H1 (cell line): ENCODE measurements around the gene CDC42SE2. TPM values are rescaled to one million over a fixed set of nuclear protein-coding genes. Genes with fewer than 3 reads are reported as not detected.

Source experiments
- CTCF ChIA-PET: fragments of 300-600 bp; sonication (Branson Sonifier 250); formaldehyde crosslinking; loops from one replicate; lab custom pipeline; 2021; ENCODE audit not compliant: partially characterized antibody; lab: Charles Lee
- POLR2A ChIA-PET: fragments of 300-600 bp; sonication (Branson Sonifier 250); formaldehyde crosslinking; loops from one replicate; lab custom pipeline; 2021; ENCODE audit warnings: inconsistent platforms; ENCODE audit not compliant: partially characterized antibody; lab: Charles Lee
- DNase-seq, 2 experiments: peaks; one replicate each; pipeline versions ENCODE4 v3.0.0 to v3.0.0-alpha.2; 2010 to 2022; ENCODE audit warnings: low spot score in 2 of 2, low read depth in 1 of 2, mixed read lengths in 1 of 2
- FAIRE-seq: peaks from 2 replicates; lab custom pipeline; 2011; peaks lifted over from hg19 to GRCh38; lab: Jason Lieb, UNC
- H2AFZ ChIP-seq: 2 replicates; pipeline ENCODE4 v1.8.1; 2012; ENCODE audit warnings: low read length, inconsistent platforms
- H2AK5ac ChIP-seq: 2 replicates; pipeline ENCODE4 v1.6.1; 2013; ENCODE audit warnings: low read depth, low read length
- H2BK120ac ChIP-seq: replicated peaks from 2 replicates; pipeline ENCODE3; 2013; ENCODE audit warnings: low read depth, low read length, inconsistent platforms
- H2BK12ac ChIP-seq: 2 replicates; pipeline ENCODE4 v1.6.1; 2013; ENCODE audit warnings: low read depth, low read length
- H2BK15ac ChIP-seq: 2 replicates; pipeline ENCODE4 v1.6.1; 2013; ENCODE audit warnings: low read length
- H2BK20ac ChIP-seq: 2 replicates; pipeline ENCODE4 v1.6.1; 2013; ENCODE audit warnings: low read length
- H2BK5ac ChIP-seq: 2 replicates; pipeline ENCODE4 v1.6.1; 2013; ENCODE audit warnings: low read depth, low read length
- H3K14ac ChIP-seq: 2 replicates; pipeline ENCODE4 v1.6.1; 2013; ENCODE audit warnings: inconsistent platforms; ENCODE audit not compliant: insufficient read length
- H3K18ac ChIP-seq: 2 replicates; pipeline ENCODE4 v1.6.1; 2013; ENCODE audit warnings: low read length; ENCODE audit errors: extremely low read depth
- H3K23ac ChIP-seq: 2 replicates; pipeline ENCODE4 v1.6.1; 2013; ENCODE audit warnings: inconsistent platforms; ENCODE audit not compliant: insufficient read length
- H3K23me2 ChIP-seq: 2 replicates; pipeline ENCODE4 v1.6.1; 2013; ENCODE audit warnings: low read depth, low read length
- H3K27ac ChIP-seq: 2 replicates; pipeline ENCODE4 v1.6.1; 2011; ENCODE audit warnings: low read depth, low read length, inconsistent platforms
- H3K27me3 ChIP-seq, 4 experiments: replicated peaks in 1 of 4; 1 replicate in 1 of 4; 2 replicates in 3 of 4; pipeline versions ENCODE4 v1.6.1 to v1.8.1; 2011 to 2013; ENCODE audit warnings: low read length in 3 of 4, mild to moderate bottlenecking in 3 of 4, inconsistent platforms in 2 of 4, mixed read lengths in 2 of 4, moderate library complexity in 1 of 4; ENCODE audit not compliant: control insufficient read depth in 3 of 4, insufficient read depth in 3 of 4; ENCODE audit errors: extremely low read depth in 1 of 4
- H3K36me3 ChIP-seq, 4 experiments: 2 replicates each; pipeline versions ENCODE4 v1.6.1 to v1.8.1; 2011 to 2013; ENCODE audit warnings: mild to moderate bottlenecking in 4 of 4, low read length in 3 of 4, moderate library complexity in 2 of 4, control low read depth in 1 of 4, inconsistent platforms in 1 of 4; ENCODE audit not compliant: insufficient read depth in 4 of 4, control insufficient read depth in 2 of 4
- H3K4ac ChIP-seq: replicated peaks from 2 replicates; pipeline ENCODE3; 2013; ENCODE audit warnings: low read length, low read depth, mixed read lengths, inconsistent platforms; ENCODE audit not compliant: insufficient read length
- H3K4me1 ChIP-seq, 4 experiments: replicated peaks in 1 of 4; 1 replicate in 1 of 4; 2 replicates in 3 of 4; pipeline versions ENCODE4 v1.6.1 to v1.8.1; 2011 to 2013; ENCODE audit warnings: low read length in 3 of 4, inconsistent platforms in 2 of 4, mixed read lengths in 1 of 4; ENCODE audit not compliant: insufficient read depth in 4 of 4, control insufficient read depth in 3 of 4
- H3K4me2 ChIP-seq, 2 experiments: 2 replicates each; pipeline versions ENCODE4 v1.6.1 to v1.8.1; 2011 to 2013; ENCODE audit warnings: low read depth in 2 of 2, low read length in 2 of 2, control low read depth in 1 of 2, inconsistent platforms in 1 of 2, mild to moderate bottlenecking in 1 of 2; ENCODE audit not compliant: insufficient read depth in 1 of 2
- H3K4me3 ChIP-seq, 4 experiments: fragments of 200-600, 300-600 bp in 1 of 4; sonication (generic), shearing (Covaris generic), sonication (Bioruptor Twin) in 1 of 4; 2 replicates each; pipeline versions ENCODE4 v1.5.1 to v1.8.1; 2011 to 2016; ENCODE audit warnings: low read length in 4 of 4, low read depth in 3 of 4, control low read depth in 2 of 4, inconsistent platforms in 2 of 4, mild to moderate bottlenecking in 2 of 4, mixed read lengths in 1 of 4, moderate library complexity in 1 of 4; ENCODE audit not compliant: insufficient read depth in 2 of 4; ENCODE audit errors: extremely low read depth in 1 of 4
- H3K56ac ChIP-seq: replicated peaks from 2 replicates; pipeline ENCODE3; 2013; ENCODE audit warnings: low read depth, mild to moderate bottlenecking, mixed read lengths, low read length, inconsistent platforms; ENCODE audit not compliant: insufficient read length
- H3K79me1 ChIP-seq: 2 replicates; pipeline ENCODE4 v1.6.1; 2013; ENCODE audit warnings: low read depth, low read length, control low read depth
- H3K79me2 ChIP-seq, 2 experiments: 2 replicates each; pipeline versions ENCODE4 v1.6.1 to v1.8.1; 2012 to 2013; ENCODE audit warnings: low read length in 2 of 2, mild to moderate bottlenecking in 2 of 2, inconsistent platforms in 1 of 2; ENCODE audit not compliant: insufficient read depth in 2 of 2, control insufficient read depth in 1 of 2
- H3K9ac ChIP-seq, 4 experiments: replicated peaks in 1 of 4; 1 replicate in 1 of 4; 2 replicates in 3 of 4; pipeline versions ENCODE4 v1.6.1 to v1.8.1; 2011 to 2013; ENCODE audit warnings: low read depth in 3 of 4, low read length in 3 of 4, control low read depth in 2 of 4, mild to moderate bottlenecking in 2 of 4, moderate library complexity in 2 of 4, inconsistent platforms in 1 of 4; ENCODE audit errors: extremely low read depth in 1 of 4
- H3K9me3 ChIP-seq, 2 experiments: 2 replicates each; pipeline versions ENCODE4 v1.6.1 to v1.8.1; 2012 to 2013; ENCODE audit warnings: mild to moderate bottlenecking in 2 of 2, moderate library complexity in 2 of 2, control low read depth in 1 of 2, inconsistent platforms in 1 of 2, low read depth in 1 of 2, low read length in 1 of 2, mixed read lengths in 1 of 2; ENCODE audit not compliant: insufficient read depth in 2 of 2
- H4K20me1 ChIP-seq, 2 experiments: replicated peaks in 1 of 2; 2 replicates each; pipeline versions ENCODE3 to v1.8.1; 2011 to 2013; ENCODE audit warnings: inconsistent platforms in 2 of 2, low read length in 2 of 2, mild to moderate bottlenecking in 1 of 2; ENCODE audit not compliant: insufficient read depth in 2 of 2, control insufficient read depth in 1 of 2
- H4K5ac ChIP-seq: 2 replicates; pipeline ENCODE4 v1.6.1; 2013; ENCODE audit warnings: low read length, low read depth, mixed read lengths, inconsistent platforms; ENCODE audit not compliant: insufficient read length
- H4K8ac ChIP-seq: 2 replicates; pipeline ENCODE4 v1.8.0; 2013; ENCODE audit warnings: mild to moderate bottlenecking, moderate library complexity, low read length, inconsistent platforms; ENCODE audit not compliant: insufficient read depth; ENCODE audit errors: extremely low read depth
- H4K91ac ChIP-seq: replicated peaks from 2 replicates; pipeline ENCODE3; 2013; ENCODE audit warnings: low read length, mixed read lengths, inconsistent platforms; ENCODE audit not compliant: insufficient read length
- CBX5 ChIP-seq: fragments of 300-800, 300-1000 bp; sonication (generic); IDR thresholded peaks from 2 replicates; pipeline ENCODE4 v1.7.1; 2016; ENCODE audit warnings: antibody characterized with exemption, low read length, low read depth
- CEBPB ChIP-seq: IDR thresholded peaks from 2 replicates; pipeline ENCODE4 v1.6.1; 2012; ENCODE audit warnings: low read depth, low read length
- FOSL1 ChIP-seq: IDR thresholded peaks from 2 replicates; pipeline ENCODE4 v1.6.1; 2011; ENCODE audit warnings: mild to moderate bottlenecking, low read depth, low read length, moderate library complexity; ENCODE audit not compliant: insufficient read depth
- HDAC2 ChIP-seq, 2 experiments: fragments of 300-600 bp in 1 of 2; sonication (generic) in 1 of 2; IDR thresholded peaks; 2 replicates each; pipeline ENCODE4 v1.6.1; 2011 to 2012; ENCODE audit warnings: low read depth in 2 of 2, low read length in 2 of 2, mild to moderate bottlenecking in 2 of 2, moderate library complexity in 2 of 2, borderline replicate concordance in 1 of 2, inconsistent platforms in 1 of 2
- KDM1A ChIP-seq: fragments of 200-600, 300-600 bp; sonication (generic); IDR thresholded peaks from 2 replicates; pipeline ENCODE4 v1.7.1; 2016; ENCODE audit warnings: mild to moderate bottlenecking, low read length, borderline replicate concordance
- MAFK ChIP-seq: IDR thresholded peaks from 2 replicates; pipeline ENCODE4 v1.6.1; 2012; ENCODE audit warnings: low read depth, mild to moderate bottlenecking, improper control_type of control experiment, low read length
- NRF1 ChIP-seq: IDR thresholded peaks from 2 replicates; pipeline ENCODE4 v1.6.1; 2011; ENCODE audit warnings: mild to moderate bottlenecking, low read depth, low read length, improper control_type of control experiment
- POU5F1 ChIP-seq: IDR thresholded peaks from 2 replicates; pipeline ENCODE4 v1.6.1; 2011; ENCODE audit warnings: low read depth, mild to moderate bottlenecking, low read length, moderate library complexity
- TCF12 ChIP-seq: IDR thresholded peaks from 2 replicates; pipeline ENCODE4 v1.6.1; 2011; ENCODE audit warnings: low read depth, mild to moderate bottlenecking, low read length
- ZNF274 ChIP-seq: IDR thresholded peaks from 2 replicates; pipeline ENCODE4 v1.7.0; 2012; ENCODE audit warnings: low read length, borderline replicate concordance; ENCODE audit errors: extremely low read depth
- WGBS, 2 experiments: shearing (Covaris generic) in 1 of 2; methylation state at CpG; one replicate each; pipeline versions ENCODE4 v1.1.6 to v1.1.7; 2013 to 2015; ENCODE audit warnings: low lambda C conversion rate in 2 of 2, mixed read lengths in 2 of 2, inconsistent platforms in 1 of 2, low coverage in 1 of 2, missing lambda C conversion rate in 1 of 2; ENCODE audit not compliant: insufficient replicate concordance in 2 of 2, insufficient coverage in 1 of 2, insufficient read length in 1 of 2; ENCODE audit errors: extremely low coverage in 1 of 2, missing lambda C conversion rate in 1 of 2; 5-methylcytosine and 5-hydroxymethylcytosine counted together
- polyA plus RNA-seq, 7 experiments: library from polyadenylated mRNA; depleted of rRNA in 3 of 7; stranded (reverse) in 5 of 7; unstranded in 2 of 7; fragments of >200 nt in 5 of 7; fragments of 200-250 nt in 2 of 7; gene quantifications; 1 replicate in 5 of 7; 2 replicates in 1 of 7; 4 replicates in 1 of 7; pipeline versions ENCODE4 v1.2.1 to v1.2.3, GENCODE V29; 2011 to 2013; ENCODE audit warnings: missing spikeins in 2 of 7, mixed read lengths in 2 of 7
- total RNA-seq: library from RNA; stranded (reverse); fragmentation: NEBNext Ultra II Directional; extraction: Animal tissue kit (Norgen Biotek cat#: 25700); gene quantifications from 2 replicates; pipeline ENCODE4 v1.2.1, GENCODE V29; 2021
- TF ChIP-seq, protein P1 (sequence below), 3 experiments: IDR thresholded peaks; 1 replicate in 2 of 3; 2 replicates in 1 of 3; pipeline versions ENCODE4 v1.5.1 to v1.6.1; 2011; ENCODE audit warnings: low read length in 3 of 3, mild to moderate bottlenecking in 3 of 3, inconsistent platforms in 2 of 3, low read depth in 1 of 3, moderate library complexity in 1 of 3; ENCODE audit not compliant: insufficient read depth in 1 of 3; ENCODE audit errors: control extremely low read depth in 1 of 3

CDC42SE2 gene
- total and polyA plus RNA-seq, 2 of the 8 experiments (the other 6 are each of a cell fraction or from before 2014, with no cell fraction given), result 16.7 to 30.8 TPM

DNA sequence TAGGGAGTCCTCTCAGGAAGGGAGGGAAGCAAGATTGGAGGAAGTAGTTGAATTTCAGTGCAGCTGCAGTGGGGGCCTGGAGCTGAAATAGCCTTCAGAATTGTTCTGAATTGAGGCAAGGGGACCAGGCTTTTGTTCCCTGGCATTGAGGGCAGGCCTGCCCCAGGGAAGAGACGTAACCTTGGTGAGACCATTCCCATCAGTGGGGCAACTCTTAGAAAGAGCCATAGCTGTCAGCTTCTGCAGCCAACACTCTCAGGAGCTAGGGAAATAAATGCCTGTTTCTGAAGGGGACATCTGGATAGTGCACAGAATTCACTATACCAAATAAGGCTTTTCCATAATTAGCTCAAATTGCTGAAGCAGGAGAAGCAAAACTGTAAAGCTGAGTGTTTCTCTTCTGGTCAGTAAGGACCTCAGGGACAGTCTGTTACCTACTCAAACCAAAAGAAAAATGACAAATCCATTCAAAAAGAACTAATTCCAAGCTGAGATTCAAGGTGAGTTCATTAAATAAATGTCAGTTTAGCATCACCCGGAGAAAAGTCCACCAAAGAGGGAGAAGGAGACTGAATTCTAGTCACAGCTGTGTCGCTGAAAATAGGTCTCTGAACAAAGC lies 49.1 kb upstream of the CDC42SE2 start:
- H3K56ac ChIP-seq, result no peak overlapping the region
- no peak overlapping the region for H3K27ac ChIP-seq
- no peaks in the 10 kb centered on the region for H3K36me3 ChIP-seq
- no peak overlapping the region for H4K8ac ChIP-seq
- H4K91ac ChIP-seq, result no peak overlapping the region
- DNase-seq (no peak), FAIRE-seq (no peak)
- H2AK5ac ChIP-seq, result no peak overlapping the region
- no peak overlapping the region for H2BK15ac ChIP-seq
- ChIA-PET CTCF (interaction anchor here (0.8 to 1.7 kb wide), 3 partner anchors 8 to 33 kb away, joined by 3 to 6 read pairs (median 3); no protein-coding TSS in a partner anchor), POLR2A (no interaction called here)
- WGBS, 2 experiments, result 83% methylated on average over 3 of the region's 3 CpGs; no CpG with 5 or more reads in 1 of the 2 experiments
- H3K9ac ChIP-seq, result no peak overlapping the region
- no peak overlapping the region for H3K4me3 ChIP-seq
- no peaks in the 10 kb centered on the region for H3K27me3 ChIP-seq
- H3K4ac ChIP-seq, result no peak overlapping the region
- H2BK120ac ChIP-seq, result no peak overlapping the region
- no peaks in the 10 kb centered on the region for H3K79me2 ChIP-seq
- H4K5ac ChIP-seq, result no peak overlapping the region
- no peak overlapping the region for H2BK12ac ChIP-seq
- H3K79me1 ChIP-seq, result no peaks in the 10 kb centered on the region
- H3K9me3 ChIP-seq, result no peaks in the 10 kb centered on the region
- H2BK5ac ChIP-seq, result no peak overlapping the region
- no peaks in the 10 kb centered on the region for H3K23me2 ChIP-seq
- no peak overlapping the region for H3K18ac ChIP-seq
- H4K20me1 ChIP-seq, result no peaks in the 10 kb centered on the region
- no peak overlapping the region for H2AFZ ChIP-seq
- no peak overlapping the region for H3K23ac ChIP-seq
- no peak overlapping the region for H3K14ac ChIP-seq
- H2BK20ac ChIP-seq, result no peak overlapping the region
- peaks cover 0 to 2% (median 0%) of the 10 kb centered on the region in 4 experiments; a peak in 1 of 7 replicates for H3K4me1 ChIP-seq
- no peak overlapping the region for H3K4me2 ChIP-seq
- TF ChIP-seq POU5F1, result no peak
- no peak for TF ChIP-seq CEBPB
- TF ChIP-seq CBX5, result no peak
- no peak for TF ChIP-seq FOSL1
- TF ChIP-seq, protein P1, sequence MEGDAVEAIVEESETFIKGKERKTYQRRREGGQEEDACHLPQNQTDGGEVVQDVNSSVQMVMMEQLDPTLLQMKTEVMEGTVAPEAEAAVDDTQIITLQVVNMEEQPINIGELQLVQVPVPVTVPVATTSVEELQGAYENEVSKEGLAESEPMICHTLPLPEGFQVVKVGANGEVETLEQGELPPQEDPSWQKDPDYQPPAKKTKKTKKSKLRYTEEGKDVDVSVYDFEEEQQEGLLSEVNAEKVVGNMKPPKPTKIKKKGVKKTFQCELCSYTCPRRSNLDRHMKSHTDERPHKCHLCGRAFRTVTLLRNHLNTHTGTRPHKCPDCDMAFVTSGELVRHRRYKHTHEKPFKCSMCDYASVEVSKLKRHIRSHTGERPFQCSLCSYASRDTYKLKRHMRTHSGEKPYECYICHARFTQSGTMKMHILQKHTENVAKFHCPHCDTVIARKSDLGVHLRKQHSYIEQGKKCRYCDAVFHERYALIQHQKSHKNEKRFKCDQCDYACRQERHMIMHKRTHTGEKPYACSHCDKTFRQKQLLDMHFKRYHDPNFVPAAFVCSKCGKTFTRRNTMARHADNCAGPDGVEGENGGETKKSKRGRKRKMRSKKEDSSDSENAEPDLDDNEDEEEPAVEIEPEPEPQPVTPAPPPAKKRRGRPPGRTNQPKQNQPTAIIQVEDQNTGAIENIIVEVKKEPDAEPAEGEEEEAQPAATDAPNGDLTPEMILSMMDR (IDR thresholded peaks at IDR 0.05; ENCODE audit: control extremely low read depth in 1 of 3, insufficient read depth in 1 of 3, low read depth in 1 of 3, low read length in 3 of 3), result no peak
- TF ChIP-seq NRF1, result no peak
- no peak for TF ChIP-seq HDAC2 (IDR thresholded peaks at IDR 0.05; ENCODE audit: borderline replicate concordance in 1 of 2, low read depth in 2 of 2, low read length in 2 of 2)
- no peak for TF ChIP-seq ZNF274
- TF ChIP-seq MAFK, result no peak
- TF ChIP-seq KDM1A, result no peak
- no peak for TF ChIP-seq TCF12
